IPS-15b (cell line): ENCODE data around the gene C9.

ENCODE experiments used
- H3K27me3 ChIP-seq: one replicate; pipeline ENCODE4 v1.6.1; 2013; ENCODE audit warnings: low read length; ENCODE audit not compliant: control insufficient read depth, insufficient read depth
- H3K36me3 ChIP-seq: one replicate; pipeline ENCODE4 v1.6.1; 2013; ENCODE audit warnings: low read length; ENCODE audit not compliant: control insufficient read depth, insufficient read depth
- H3K4me1 ChIP-seq: one replicate; pipeline ENCODE4 v1.6.1; 2013; ENCODE audit warnings: mild to moderate bottlenecking, low read length; ENCODE audit not compliant: control insufficient read depth, insufficient read depth
- H3K4me3 ChIP-seq: one replicate; pipeline ENCODE4 v1.5.1; 2013; ENCODE audit warnings: low read depth, low read length
- H3K9ac ChIP-seq: one replicate; pipeline ENCODE4 v1.6.1; 2013; ENCODE audit warnings: low read depth, mild to moderate bottlenecking, low read length
- H3K9me3 ChIP-seq: one replicate; pipeline ENCODE4 v1.6.1; 2013; ENCODE audit warnings: mild to moderate bottlenecking, low read length; ENCODE audit not compliant: control insufficient read depth, insufficient read depth

The C9 gene

GRCh38 chr5:39396843-39397242, 32.5 kb upstream of the C9 start:
- Histone ChIP-seq H3K4me3 (no peak overlapping the region), H3K36me3 (no peaks in the 10 kb centered on the region), H3K27me3 (no peaks in the 10 kb centered on the region), H3K9ac (no peak overlapping the region), H3K9me3 (no peaks in the 10 kb centered on the region), H3K4me1 (peaks cover 2% of the 10 kb centered on the region)

GRCh38 chr5:39395521-39395920, 31.2 kb upstream of the C9 start:
- no peaks in the 10 kb centered on the region for H3K36me3 ChIP-seq

DNA sequence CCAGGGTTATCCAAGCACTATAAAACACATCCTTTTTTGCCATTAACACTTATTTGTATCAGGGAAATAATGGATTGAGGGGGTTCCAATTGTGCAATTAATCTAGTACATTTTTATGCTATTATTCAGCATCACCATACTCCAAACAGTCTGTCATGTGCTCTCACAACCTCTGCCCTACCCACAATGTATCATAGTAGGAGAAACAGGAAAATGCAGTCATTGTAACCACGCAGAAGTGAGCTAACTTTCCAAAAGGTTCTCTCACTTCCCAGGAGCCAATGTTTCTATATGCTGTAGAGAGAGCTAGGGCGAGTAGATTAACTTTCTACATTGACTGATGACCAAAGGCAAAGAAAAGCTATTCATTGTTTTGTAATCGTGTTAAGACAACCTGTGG, 30.7 kb upstream of the C9 start:
- no peak overlapping the region for H3K4me3 ChIP-seq
- H3K27me3 ChIP-seq: no peaks in the 10 kb centered on the region
- no peaks in the 10 kb centered on the region for H3K9me3 ChIP-seq
- peaks cover 2% of the 10 kb centered on the region for H3K4me1 ChIP-seq
- H3K36me3 ChIP-seq: no peaks in the 10 kb centered on the region
- no peak overlapping the region for H3K9ac ChIP-seq

More at GRCh38 chr5:39395521-39395920, 31.2 kb upstream of the C9 start:
- H3K9ac ChIP-seq: no peak overlapping the region
- H3K9me3 ChIP-seq: no peaks in the 10 kb centered on the region
- peaks cover 2% of the 10 kb centered on the region for H3K4me1 ChIP-seq
- no peaks in the 10 kb centered on the region for H3K27me3 ChIP-seq
- H3K4me3 ChIP-seq: no peak overlapping the region

- Histone ChIP-seq H3K4me3 (no peak overlapping the region), H3K36me3 (no peaks in the 10 kb centered on the region)
These were observed 26.6 kb upstream of the C9 start for GRCh38 chr5:39390945-39391344.

DNA sequence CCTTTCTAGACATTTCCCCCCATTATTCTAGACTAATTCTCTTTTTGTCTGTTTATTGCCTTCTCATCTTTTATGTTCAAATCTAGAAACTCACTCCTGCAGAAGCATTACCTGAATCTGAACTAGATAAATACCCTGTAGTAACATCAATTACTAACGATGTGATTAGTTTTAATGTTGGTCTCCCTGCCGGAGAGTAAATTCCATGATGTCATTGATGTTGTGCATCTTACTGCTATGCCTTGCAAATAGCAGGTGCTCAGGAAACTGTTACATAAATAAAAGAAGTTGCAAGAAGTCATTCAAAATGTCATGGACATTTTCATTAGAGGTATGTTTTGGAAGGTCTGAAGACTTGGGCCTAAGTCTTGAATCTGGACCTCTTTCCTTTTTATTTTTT, 23.0 kb upstream of the C9 start:
- no peaks in the 10 kb centered on the region for H3K36me3 ChIP-seq
- H3K9me3 ChIP-seq: no peaks in the 10 kb centered on the region
- H3K4me1 ChIP-seq: no peaks in the 10 kb centered on the region
- H3K4me3 ChIP-seq: no peak overlapping the region
- H3K9ac ChIP-seq: no peak overlapping the region
- H3K27me3 ChIP-seq: no peaks in the 10 kb centered on the region

More at GRCh38 chr5:39390945-39391344, 26.6 kb upstream of the C9 start:
- no peaks in the 10 kb centered on the region for H3K4me1 ChIP-seq
- H3K9ac ChIP-seq: no peak overlapping the region
- H3K27me3 ChIP-seq: no peaks in the 10 kb centered on the region
- no peaks in the 10 kb centered on the region for H3K9me3 ChIP-seq

DNA sequence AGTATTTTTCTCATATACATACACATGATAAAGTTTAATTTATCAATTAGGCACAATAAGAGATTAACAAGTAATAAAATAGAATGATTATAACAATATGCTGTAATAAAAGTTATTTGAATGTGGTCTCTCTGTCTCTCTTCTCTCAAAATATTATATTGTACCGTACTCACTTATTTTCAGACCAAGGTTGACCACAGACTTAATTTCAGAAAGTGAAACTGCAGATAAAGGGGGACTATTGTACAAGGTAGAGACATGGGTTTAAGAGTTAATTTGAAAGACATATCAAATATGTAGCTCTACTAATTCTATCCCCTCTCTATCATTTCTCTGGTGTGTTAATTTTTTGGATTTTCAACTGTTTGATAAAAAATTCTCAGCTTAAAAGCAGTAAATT, 20.0 kb upstream of the C9 start:
- Histone ChIP-seq H3K4me1 (no peaks in the 10 kb centered on the region), H3K36me3 (no peaks in the 10 kb centered on the region), H3K9me3 (no peaks in the 10 kb centered on the region), H3K4me3 (no peak overlapping the region), H3K27me3 (no peaks in the 10 kb centered on the region), H3K9ac (no peak overlapping the region)

- H3K9ac ChIP-seq: no peak overlapping the region
- no peaks in the 10 kb centered on the region for H3K4me1 ChIP-seq
- H3K9me3 ChIP-seq: no peaks in the 10 kb centered on the region
- no peaks in the 10 kb centered on the region for H3K27me3 ChIP-seq
- H3K36me3 ChIP-seq: no peaks in the 10 kb centered on the region
- H3K4me3 ChIP-seq: no peak overlapping the region
These were observed 17.1 kb upstream of the C9 start for GRCh38 chr5:39381376-39381775.

GRCh38 chr5:39379693-39380092, 15.4 kb upstream of the C9 start:
- H3K9ac ChIP-seq: no peak overlapping the region

GRCh38 chr5:39377613-39378012, 13.3 kb upstream of the C9 start:
- H3K4me3 ChIP-seq: no peak overlapping the region
- H3K27me3 ChIP-seq: no peaks in the 10 kb centered on the region
- H3K36me3 ChIP-seq: no peaks in the 10 kb centered on the region
- no peak overlapping the region for H3K9ac ChIP-seq
- no peaks in the 10 kb centered on the region for H3K9me3 ChIP-seq
- H3K4me1 ChIP-seq: no peaks in the 10 kb centered on the region

More at GRCh38 chr5:39379693-39380092, 15.4 kb upstream of the C9 start:
- H3K9me3 ChIP-seq: no peaks in the 10 kb centered on the region
- H3K4me1 ChIP-seq: no peaks in the 10 kb centered on the region
- H3K36me3 ChIP-seq: no peaks in the 10 kb centered on the region
- no peaks in the 10 kb centered on the region for H3K27me3 ChIP-seq
- H3K4me3 ChIP-seq: no peak overlapping the region

GRCh38 chr5:39376293-39376714, 12.0 kb upstream of the C9 start:
- no peaks in the 10 kb centered on the region for H3K36me3 ChIP-seq
- H3K9me3 ChIP-seq: no peaks in the 10 kb centered on the region
- H3K27me3 ChIP-seq: no peaks in the 10 kb centered on the region
- no peak overlapping the region for H3K4me3 ChIP-seq
- no peaks in the 10 kb centered on the region for H3K4me1 ChIP-seq
- no peak overlapping the region for H3K9ac ChIP-seq

DNA sequence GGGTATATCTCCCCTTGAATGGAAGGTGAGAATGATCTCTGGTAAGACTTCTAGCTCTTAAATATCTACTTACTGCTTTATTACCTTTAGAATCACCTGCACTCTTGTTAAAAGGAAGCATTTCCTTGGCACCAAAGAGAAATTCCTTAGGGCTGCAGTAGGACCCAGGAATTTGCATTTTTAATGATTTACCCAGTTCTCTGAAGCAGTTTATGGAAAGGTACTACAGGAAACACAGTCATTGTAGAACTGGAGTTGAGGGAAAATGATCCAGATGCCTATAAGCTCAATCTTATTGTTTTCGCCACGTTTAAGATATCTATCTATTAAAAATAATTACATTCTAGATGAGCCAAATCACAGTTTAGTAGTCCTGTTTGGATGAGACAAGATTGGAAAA, 9.5 kb upstream of the C9 start:
- Histone ChIP-seq H3K27me3 (no peaks in the 10 kb centered on the region), H3K4me1 (no peaks in the 10 kb centered on the region), H3K9ac (no peak overlapping the region), H3K36me3 (no peaks in the 10 kb centered on the region), H3K9me3 (no peaks in the 10 kb centered on the region), H3K4me3 (no peak overlapping the region)

GRCh38 chr5:39371367-39371635, 7.0 kb upstream of the C9 start:
- H3K9ac ChIP-seq: no peak overlapping the region
- no peaks in the 10 kb centered on the region for H3K27me3 ChIP-seq

More at GRCh38 chr5:39371367-39371635, 7.0 kb upstream of the C9 start:
- no peaks in the 10 kb centered on the region for H3K9me3 ChIP-seq
- no peak overlapping the region for H3K4me3 ChIP-seq
- no peaks in the 10 kb centered on the region for H3K36me3 ChIP-seq
- H3K4me1 ChIP-seq: no peaks in the 10 kb centered on the region
